ENCODE data around the gene ROR1.
A peak's percentile ranks its signal among the peaks of the same experiment; 100 is the strongest.

Gene ROR1

DNA sequence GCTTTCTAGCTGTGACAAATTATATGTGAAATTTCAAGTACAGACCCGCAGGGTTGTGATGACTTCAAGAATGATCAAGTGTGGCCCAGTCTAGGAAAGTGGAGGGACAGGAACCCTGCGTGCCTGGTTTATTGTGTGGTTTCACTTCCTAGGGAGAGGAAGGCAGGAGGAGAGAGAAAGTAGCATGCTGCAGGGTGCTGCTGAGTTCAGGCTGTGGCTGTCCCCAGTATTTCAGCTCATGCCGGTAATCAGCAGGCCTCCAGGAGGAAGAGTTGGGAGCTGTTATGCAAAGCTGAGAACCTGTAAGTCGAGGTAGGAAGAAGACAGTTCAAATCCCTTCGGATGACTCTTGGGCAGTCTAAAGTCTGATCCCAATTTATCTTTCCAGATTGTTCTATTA, 140.4 kb downstream of the ROR1 start:
- Histone ChIP-seq H3K9me3 (ENCODE audit: control insufficient read depth, insufficient read depth, low read depth, low read length) (no peaks in the 10 kb centered on the region), H3K36me3 (ENCODE audit: control insufficient read depth in 2 of 2, insufficient read depth in 1 of 2, low read length in 2 of 2) (no peaks in the 10 kb centered on the region), H3K27ac (ENCODE audit: extremely low read depth, low read depth, low read length) (no peak overlapping the region), H3K4me3 (ENCODE audit: low read depth, low read length) (no peak overlapping the region), H3K4me1 (ENCODE audit: control insufficient read depth, insufficient read depth, low read length) (peaks cover 16% of the 10 kb centered on the region)
- ChIA-PET CTCF (interaction anchor here (0.6 to 2.5 kb wide), 15 partner anchors 9 to 333 kb away, joined by 3 to 26 read pairs (median 4); partner anchors contain the start of gene ROR1), POLR2A (interaction anchor here (0.6 kb wide), 1 partner anchor 58 kb away, joined by 4 read pairs; no protein-coding TSS in a partner anchor)
- peak; percentile 97 for TF ChIP-seq ZIC2 (tag by site-specific recombination; IDR thresholded peaks at IDR 0.05)
- TF ChIP-seq, protein P1, sequence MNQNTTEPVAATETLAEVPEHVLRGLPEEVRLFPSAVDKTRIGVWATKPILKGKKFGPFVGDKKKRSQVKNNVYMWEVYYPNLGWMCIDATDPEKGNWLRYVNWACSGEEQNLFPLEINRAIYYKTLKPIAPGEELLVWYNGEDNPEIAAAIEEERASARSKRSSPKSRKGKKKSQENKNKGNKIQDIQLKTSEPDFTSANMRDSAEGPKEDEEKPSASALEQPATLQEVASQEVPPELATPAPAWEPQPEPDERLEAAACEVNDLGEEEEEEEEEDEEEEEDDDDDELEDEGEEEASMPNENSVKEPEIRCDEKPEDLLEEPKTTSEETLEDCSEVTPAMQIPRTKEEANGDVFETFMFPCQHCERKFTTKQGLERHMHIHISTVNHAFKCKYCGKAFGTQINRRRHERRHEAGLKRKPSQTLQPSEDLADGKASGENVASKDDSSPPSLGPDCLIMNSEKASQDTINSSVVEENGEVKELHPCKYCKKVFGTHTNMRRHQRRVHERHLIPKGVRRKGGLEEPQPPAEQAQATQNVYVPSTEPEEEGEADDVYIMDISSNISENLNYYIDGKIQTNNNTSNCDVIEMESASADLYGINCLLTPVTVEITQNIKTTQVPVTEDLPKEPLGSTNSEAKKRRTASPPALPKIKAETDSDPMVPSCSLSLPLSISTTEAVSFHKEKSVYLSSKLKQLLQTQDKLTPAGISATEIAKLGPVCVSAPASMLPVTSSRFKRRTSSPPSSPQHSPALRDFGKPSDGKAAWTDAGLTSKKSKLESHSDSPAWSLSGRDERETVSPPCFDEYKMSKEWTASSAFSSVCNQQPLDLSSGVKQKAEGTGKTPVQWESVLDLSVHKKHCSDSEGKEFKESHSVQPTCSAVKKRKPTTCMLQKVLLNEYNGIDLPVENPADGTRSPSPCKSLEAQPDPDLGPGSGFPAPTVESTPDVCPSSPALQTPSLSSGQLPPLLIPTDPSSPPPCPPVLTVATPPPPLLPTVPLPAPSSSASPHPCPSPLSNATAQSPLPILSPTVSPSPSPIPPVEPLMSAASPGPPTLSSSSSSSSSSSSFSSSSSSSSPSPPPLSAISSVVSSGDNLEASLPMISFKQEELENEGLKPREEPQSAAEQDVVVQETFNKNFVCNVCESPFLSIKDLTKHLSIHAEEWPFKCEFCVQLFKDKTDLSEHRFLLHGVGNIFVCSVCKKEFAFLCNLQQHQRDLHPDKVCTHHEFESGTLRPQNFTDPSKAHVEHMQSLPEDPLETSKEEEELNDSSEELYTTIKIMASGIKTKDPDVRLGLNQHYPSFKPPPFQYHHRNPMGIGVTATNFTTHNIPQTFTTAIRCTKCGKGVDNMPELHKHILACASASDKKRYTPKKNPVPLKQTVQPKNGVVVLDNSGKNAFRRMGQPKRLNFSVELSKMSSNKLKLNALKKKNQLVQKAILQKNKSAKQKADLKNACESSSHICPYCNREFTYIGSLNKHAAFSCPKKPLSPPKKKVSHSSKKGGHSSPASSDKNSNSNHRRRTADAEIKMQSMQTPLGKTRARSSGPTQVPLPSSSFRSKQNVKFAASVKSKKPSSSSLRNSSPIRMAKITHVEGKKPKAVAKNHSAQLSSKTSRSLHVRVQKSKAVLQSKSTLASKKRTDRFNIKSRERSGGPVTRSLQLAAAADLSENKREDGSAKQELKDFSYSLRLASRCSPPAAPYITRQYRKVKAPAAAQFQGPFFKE (tag by site-specific recombination; IDR thresholded peaks at IDR 0.05; ENCODE audit: borderline replicate concordance), result no peak
- TF ChIP-seq, protein P2, sequence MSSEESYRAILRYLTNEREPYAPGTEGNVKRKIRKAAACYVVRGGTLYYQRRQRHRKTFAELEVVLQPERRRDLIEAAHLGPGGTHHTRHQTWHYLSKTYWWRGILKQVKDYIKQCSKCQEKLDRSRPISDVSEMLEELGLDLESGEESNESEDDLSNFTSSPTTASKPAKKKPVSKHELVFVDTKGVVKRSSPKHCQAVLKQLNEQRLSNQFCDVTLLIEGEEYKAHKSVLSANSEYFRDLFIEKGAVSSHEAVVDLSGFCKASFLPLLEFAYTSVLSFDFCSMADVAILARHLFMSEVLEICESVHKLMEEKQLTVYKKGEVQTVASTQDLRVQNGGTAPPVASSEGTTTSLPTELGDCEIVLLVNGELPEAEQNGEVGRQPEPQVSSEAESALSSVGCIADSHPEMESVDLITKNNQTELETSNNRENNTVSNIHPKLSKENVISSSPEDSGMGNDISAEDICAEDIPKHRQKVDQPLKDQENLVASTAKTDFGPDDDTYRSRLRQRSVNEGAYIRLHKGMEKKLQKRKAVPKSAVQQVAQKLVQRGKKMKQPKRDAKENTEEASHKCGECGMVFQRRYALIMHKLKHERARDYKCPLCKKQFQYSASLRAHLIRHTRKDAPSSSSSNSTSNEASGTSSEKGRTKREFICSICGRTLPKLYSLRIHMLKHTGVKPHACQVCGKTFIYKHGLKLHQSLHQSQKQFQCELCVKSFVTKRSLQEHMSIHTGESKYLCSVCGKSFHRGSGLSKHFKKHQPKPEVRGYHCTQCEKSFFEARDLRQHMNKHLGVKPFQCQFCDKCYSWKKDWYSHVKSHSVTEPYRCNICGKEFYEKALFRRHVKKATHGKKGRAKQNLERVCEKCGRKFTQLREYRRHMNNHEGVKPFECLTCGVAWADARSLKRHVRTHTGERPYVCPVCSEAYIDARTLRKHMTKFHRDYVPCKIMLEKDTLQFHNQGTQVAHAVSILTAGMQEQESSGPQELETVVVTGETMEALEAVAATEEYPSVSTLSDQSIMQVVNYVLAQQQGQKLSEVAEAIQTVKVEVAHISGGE (tag by site-specific recombination; conservative IDR thresholded peaks at IDR 0.05; ENCODE audit: low read depth), result no peak
- TF ChIP-seq OVOL3 (tag by site-specific recombination; IDR thresholded peaks at IDR 0.05), result no peak
- peak; percentile 51; the same call in 1 of the 2 replicates for TF ChIP-seq PRDM1 (tag by site-specific recombination; IDR thresholded peaks at IDR 0.05)

DNA sequence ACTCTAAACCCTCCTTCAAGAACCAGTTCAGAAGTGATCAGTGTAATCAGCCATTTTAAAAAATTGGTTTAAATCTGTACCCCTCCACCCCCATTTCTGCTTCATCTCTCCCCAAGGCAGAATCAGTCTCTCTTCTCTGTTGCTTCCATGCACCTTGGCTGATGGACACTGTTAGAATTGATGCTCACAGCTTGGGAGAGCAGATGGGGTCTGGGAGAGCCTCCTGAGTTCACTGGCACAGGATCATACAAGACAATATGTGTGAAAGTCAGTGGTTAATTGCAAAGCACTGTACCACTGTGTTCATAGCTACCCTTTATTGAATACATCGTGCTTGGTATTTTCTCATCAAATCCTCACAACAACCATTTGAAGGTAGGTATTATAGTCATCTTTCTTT, 140.9 kb downstream of the ROR1 start:
- H3K27ac ChIP-seq (ENCODE audit: extremely low read depth, low read depth, low read length), result no peak overlapping the region
- ChIA-PET CTCF (interaction anchor here (0.6 to 2.5 kb wide), 17 partner anchors 9 to 240 kb away, joined by 3 to 26 read pairs (median 4); partner anchors contain the start of gene ROR1), POLR2A (no interaction called here)
- no peak for TF ChIP-seq ZNF555 (tag by site-specific recombination; conservative IDR thresholded peaks at IDR 0.05)
- TF ChIP-seq ZNF112 (tag by site-specific recombination; IDR thresholded peaks at IDR 0.05), result no peak
- no peak for TF ChIP-seq ZNF121 (tag by site-specific recombination; IDR thresholded peaks at IDR 0.05)
- TF ChIP-seq ZFP3 (tag by site-specific recombination; IDR thresholded peaks at IDR 0.05; ENCODE audit: low read depth), result no peak
- TF ChIP-seq, protein P3, sequence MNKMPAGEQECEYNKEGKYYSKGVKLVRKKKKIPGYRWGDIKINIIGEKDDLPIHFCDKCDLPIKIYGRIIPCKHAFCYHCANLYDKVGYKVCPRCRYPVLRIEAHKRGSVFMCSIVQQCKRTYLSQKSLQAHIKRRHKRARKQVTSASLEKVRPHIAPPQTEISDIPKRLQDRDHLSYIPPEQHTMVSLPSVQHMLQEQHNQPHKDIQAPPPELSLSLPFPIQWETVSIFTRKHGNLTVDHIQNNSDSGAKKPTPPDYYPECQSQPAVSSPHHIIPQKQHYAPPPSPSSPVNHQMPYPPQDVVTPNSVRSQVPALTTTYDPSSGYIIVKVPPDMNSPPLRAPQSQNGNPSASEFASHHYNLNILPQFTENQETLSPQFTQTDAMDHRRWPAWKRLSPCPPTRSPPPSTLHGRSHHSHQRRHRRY (tag by site-specific recombination; IDR thresholded peaks at IDR 0.05), result no peak
- TF ChIP-seq, protein P4, sequence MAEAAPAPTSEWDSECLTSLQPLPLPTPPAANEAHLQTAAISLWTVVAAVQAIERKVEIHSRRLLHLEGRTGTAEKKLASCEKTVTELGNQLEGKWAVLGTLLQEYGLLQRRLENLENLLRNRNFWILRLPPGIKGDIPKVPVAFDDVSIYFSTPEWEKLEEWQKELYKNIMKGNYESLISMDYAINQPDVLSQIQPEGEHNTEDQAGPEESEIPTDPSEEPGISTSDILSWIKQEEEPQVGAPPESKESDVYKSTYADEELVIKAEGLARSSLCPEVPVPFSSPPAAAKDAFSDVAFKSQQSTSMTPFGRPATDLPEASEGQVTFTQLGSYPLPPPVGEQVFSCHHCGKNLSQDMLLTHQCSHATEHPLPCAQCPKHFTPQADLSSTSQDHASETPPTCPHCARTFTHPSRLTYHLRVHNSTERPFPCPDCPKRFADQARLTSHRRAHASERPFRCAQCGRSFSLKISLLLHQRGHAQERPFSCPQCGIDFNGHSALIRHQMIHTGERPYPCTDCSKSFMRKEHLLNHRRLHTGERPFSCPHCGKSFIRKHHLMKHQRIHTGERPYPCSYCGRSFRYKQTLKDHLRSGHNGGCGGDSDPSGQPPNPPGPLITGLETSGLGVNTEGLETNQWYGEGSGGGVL (tag by site-specific recombination; IDR thresholded peaks at IDR 0.05), result no peak
- TF ChIP-seq ZEB2 (tag by site-specific recombination; IDR thresholded peaks at IDR 0.05), result no peak
- TF ChIP-seq ZNF169 (tag by site-specific recombination; IDR thresholded peaks at IDR 0.05), result no peak
- TF ChIP-seq PRDM1 (tag by site-specific recombination; IDR thresholded peaks at IDR 0.05), result no peak
- no peak for TF ChIP-seq ZNF433 (tag by site-specific recombination; IDR thresholded peaks at IDR 0.05; ENCODE audit: low read depth)
- TF ChIP-seq, protein P5, sequence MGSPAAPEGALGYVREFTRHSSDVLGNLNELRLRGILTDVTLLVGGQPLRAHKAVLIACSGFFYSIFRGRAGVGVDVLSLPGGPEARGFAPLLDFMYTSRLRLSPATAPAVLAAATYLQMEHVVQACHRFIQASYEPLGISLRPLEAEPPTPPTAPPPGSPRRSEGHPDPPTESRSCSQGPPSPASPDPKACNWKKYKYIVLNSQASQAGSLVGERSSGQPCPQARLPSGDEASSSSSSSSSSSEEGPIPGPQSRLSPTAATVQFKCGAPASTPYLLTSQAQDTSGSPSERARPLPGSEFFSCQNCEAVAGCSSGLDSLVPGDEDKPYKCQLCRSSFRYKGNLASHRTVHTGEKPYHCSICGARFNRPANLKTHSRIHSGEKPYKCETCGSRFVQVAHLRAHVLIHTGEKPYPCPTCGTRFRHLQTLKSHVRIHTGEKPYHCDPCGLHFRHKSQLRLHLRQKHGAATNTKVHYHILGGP (tag by site-specific recombination; IDR thresholded peaks at IDR 0.05), result no peak
- TF ChIP-seq, protein P6, sequence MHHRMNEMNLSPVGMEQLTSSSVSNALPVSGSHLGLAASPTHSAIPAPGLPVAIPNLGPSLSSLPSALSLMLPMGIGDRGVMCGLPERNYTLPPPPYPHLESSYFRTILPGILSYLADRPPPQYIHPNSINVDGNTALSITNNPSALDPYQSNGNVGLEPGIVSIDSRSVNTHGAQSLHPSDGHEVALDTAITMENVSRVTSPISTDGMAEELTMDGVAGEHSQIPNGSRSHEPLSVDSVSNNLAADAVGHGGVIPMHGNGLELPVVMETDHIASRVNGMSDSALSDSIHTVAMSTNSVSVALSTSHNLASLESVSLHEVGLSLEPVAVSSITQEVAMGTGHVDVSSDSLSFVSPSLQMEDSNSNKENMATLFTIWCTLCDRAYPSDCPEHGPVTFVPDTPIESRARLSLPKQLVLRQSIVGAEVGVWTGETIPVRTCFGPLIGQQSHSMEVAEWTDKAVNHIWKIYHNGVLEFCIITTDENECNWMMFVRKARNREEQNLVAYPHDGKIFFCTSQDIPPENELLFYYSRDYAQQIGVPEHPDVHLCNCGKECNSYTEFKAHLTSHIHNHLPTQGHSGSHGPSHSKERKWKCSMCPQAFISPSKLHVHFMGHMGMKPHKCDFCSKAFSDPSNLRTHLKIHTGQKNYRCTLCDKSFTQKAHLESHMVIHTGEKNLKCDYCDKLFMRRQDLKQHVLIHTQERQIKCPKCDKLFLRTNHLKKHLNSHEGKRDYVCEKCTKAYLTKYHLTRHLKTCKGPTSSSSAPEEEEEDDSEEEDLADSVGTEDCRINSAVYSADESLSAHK (tag by site-specific recombination; IDR thresholded peaks at IDR 0.05), result no peak

More for the DNA sequence above, 140.9 kb downstream of the ROR1 start:
- Histone ChIP-seq H3K4me3 (ENCODE audit: low read depth, low read length) (no peak overlapping the region), H3K36me3 (ENCODE audit: control insufficient read depth in 2 of 2, insufficient read depth in 1 of 2, low read length in 2 of 2) (no peaks in the 10 kb centered on the region), H3K4me1 (ENCODE audit: control insufficient read depth, insufficient read depth, low read length) (peaks cover 16% of the 10 kb centered on the region), H3K9me3 (ENCODE audit: control insufficient read depth, insufficient read depth, low read depth, low read length) (no peaks in the 10 kb centered on the region)

All from HEK293 (cell line).